NOMO-1 treated with dmso at 0.1 percent for 144 hours (cell line): ENCODE measurements around the gene CD6.
A peak's percentile ranks its signal among the peaks of the same experiment; 100 is the strongest.

Source experiments
- DNase-seq: peaks from one replicate; lab custom pipeline; 2025; ENCODE audit not compliant: unreplicated experiment; lab: John Stamatoyannopoulos, UW

Gene CD6

DNA sequence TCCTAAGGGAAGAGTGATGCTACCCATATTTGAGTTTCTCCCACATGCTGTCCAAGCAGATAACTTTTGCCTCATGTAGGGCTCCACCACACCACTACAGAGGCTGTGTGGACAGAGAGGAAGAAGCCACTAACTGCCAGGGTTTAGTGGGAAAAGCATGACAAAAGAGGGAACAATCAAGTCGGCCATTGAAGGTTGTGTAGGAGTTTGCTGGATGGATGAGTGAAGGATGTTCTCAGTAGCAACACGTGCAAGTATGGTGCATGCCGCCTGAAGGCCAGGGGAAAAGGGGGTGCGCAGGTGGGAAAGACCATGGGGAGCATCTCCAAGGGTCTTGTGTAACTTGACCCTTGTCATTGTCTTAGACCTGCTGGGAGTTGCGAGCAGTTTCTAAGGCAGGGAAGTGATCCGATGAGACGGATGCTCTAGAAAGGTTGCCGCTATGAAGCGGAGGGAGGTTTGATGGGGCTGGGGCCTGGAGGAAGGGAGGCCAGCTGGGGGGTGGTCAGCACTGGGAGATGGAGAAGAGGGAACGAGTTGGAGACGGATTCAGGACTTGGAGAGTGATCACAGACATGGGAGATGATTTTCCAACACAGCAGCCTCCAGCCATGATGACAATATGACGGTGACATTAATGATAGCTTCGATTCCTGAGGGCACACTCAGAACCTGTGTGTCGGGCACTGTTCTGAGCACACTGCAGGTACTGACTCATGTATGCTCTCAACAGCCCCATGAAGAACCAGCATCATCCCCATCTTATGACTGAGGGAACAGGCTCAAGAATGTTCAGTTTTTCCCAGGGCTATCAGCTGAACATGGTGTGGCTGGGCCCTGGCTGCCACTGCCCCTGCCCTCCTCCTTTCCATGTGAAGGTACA, 53.7 kb downstream of the CD6 start:
- DNase-seq, result no peak

DNA sequence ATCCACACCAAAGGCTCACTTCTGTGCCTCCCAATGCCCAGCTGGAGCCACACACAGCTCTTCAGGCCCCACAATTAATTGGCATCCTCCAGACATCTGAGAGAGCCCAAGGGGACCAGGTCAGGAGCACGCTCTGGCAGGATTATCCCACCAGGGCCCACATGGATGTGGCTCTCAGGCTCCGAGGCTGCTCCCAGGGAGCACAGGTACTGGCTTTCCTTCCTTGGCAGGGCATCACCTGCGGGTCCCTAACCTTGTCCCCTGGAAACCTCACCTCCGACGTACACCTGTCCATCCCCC, 54.3 kb downstream of the CD6 start:
- no peak for DNase-seq

- DNase-seq, result peak; percentile 57
Observed at GRCh38 chr11:61026121-61027031, 54.9 kb downstream of the CD6 start.

DNA sequence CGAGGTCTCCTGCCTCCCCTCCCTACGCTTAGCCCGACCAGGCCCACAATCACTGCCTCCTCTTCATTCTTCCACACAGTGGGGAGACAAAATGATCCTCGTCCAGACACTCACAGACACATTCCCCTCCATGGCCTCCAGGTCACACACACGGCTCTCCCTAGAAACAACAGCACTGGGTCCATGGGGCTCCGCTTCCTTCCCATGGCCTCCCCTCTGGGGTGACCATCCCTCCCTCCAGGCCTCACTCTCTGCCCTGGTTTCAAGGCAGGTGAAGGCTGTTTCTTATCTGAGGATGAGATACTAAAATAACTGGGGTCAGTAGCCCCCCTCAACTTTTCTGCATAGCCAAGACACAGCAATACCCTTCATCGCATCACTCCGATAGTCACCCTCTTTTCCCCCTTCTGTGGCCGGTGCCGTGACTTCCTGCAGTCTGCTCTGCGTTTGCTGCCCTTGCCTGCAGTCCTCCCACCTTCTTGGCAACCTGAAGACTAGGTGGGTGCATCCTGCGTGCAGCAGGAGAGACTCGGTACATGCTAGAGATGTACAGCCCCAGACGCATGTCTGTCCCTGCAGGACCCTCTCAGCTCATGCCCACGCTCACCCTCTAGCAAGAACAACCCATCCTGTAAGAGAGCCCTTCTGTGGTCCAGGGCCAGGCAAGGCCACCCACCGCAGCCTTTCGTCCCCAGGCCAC, 55.8 kb downstream of the CD6 start:
- DNase-seq, result no peak

- no peak for DNase-seq
Observed at GRCh38 chr11:61028135-61028729, 56.8 kb downstream of the CD6 start.

DNA sequence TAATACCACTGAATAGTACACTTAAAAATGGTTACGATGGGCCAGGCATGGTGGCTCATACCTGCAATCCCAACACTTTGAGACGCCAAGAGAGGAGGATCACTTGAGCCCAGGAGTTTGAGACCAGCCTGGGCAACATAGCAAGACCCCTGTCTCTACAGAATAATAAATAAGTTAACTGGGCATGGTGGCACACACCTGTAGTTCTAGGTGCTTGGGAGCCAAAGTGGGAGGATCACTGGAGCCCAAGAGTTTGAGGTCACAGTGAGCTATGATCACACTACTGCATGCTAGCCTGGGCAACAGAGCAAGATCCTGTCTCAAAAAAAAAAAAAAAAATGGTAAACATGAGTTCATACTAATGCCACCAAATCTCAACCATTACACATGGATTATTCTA, 61.3 kb downstream of the CD6 start:
- DNase-seq, result no peak

DNA sequence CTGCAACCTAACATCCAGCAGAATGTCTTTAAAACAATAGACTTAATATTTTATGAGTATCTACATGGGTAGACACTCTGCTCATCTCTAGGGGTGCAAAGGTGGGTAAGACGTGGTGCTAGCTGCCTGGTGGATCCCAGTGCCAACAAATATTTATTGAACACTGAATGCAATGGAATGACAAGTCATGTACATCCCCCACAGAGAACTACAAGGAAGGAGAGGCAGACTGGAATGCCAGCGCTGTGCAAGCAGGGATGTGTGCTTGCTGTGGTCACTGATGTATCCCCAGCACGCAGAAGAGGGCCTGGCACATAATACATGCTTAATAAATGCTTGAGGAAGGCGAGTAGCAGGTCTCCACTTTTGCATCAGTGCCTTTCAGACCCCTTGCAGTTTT, 61.9 kb downstream of the CD6 start:
- no peak for DNase-seq

DNA sequence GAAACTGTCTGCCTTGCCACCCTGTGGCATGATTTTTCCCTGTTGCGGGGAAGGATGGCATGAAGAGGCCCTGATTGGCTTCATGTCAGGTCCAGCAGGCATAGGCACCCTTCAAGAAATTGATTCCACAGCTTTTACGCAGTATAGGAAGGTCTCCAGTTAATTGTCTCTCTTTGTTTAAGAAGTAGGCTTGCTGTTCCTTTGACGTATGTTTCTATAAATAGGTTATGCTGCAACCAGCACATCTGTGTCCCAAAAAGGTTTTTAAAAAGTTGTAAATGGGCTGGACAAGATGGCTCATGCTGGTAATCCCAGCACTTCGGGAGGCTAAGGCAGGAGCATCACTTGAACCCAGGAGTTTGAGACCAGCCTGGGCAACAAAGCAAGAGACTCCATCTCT, 62.6 kb downstream of the CD6 start:
- DNase-seq, result no peak

GRCh38 chr11:61034704-61035525, 63.4 kb downstream of the CD6 start:
- DNase-seq, result no peak

DNA sequence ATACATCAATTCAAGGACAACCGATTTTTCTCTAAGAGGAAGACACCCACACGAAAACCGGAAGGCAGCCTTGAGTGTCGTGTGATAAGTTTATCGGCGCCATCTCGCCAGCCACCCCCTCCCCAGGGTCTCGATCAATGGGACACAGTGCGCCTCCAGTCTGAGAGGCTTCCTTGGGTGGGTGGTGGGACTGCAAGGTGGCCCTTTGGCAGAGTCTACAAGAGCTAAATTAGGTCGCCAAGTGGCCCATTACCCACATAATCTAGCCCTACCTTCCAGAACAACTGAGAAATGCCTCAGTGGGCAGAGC, 64.0 kb downstream of the CD6 start:
- no peak for DNase-seq

GRCh38 chr11:61037441-61038093, 66.1 kb downstream of the CD6 start:
- DNase-seq, result no peak

DNA sequence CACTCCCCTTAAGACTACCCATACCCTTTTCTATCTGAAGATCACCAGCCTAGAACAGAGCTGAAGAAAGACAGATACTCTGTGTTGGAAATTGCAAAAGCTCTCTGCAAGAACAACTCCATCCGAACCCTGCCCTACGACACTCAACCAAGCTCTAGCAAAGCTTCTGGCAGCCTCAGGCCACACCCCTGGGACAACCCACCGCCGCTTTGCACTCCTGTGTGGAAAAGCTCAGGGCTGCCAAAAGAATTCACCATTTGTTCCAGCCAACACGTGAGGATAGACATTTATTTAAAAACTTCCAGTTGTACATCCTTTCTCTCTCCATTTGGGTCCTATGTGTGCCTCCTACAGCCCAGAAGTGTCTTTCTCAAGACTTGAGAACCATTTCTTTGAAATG, 68.4 kb downstream of the CD6 start:
- no peak for DNase-seq

GRCh38 chr11:61041755-61042518, 70.5 kb downstream of the CD6 start:
- peak; percentile 84 for DNase-seq

DNA sequence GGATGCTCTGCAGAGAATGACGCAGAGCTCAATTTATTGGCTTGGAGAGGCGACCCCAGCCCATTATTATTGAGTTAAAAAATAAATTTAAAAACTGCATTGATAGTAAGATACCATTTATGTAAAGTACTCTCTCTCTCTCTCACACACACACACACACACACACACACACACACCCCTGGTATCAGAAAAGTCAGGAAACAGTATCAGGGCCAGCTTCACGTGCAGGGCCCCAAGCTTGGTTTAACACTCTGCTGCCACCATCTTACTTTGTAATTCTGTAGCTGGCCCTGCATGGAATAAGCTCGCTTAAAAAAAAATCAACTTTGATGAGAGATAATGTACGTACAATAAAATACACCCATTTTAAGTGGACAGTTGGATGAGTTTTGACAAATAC, 71.1 kb downstream of the CD6 start:
- DNase-seq, result no peak

DNA sequence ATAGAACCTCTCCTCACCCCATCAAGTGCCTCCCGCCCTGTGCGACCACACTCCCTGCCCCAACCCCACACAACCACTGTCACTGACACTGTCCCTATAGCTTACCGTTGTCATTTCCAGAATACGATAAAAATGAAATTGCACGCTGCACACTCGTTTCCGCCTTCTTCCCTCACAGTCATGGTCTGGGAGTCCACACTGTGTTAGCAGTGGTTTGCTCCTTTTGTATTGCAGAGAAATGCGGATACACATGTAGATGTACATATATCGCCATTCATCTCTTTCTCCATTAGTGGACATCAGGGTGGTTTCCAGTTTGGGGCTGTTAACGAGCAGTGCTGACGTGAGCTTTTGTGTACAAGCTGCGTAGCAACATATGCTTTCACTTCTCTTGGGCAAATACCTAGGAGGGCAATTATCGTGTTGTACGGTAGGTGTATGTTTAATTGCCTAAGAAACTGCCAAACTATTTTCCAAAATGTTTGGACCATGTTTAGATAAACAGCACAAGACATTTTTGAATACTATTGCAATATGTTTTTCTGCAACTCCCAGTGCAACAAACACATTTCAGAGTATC, 71.6 kb downstream of the CD6 start:
- no peak for DNase-seq

DNA sequence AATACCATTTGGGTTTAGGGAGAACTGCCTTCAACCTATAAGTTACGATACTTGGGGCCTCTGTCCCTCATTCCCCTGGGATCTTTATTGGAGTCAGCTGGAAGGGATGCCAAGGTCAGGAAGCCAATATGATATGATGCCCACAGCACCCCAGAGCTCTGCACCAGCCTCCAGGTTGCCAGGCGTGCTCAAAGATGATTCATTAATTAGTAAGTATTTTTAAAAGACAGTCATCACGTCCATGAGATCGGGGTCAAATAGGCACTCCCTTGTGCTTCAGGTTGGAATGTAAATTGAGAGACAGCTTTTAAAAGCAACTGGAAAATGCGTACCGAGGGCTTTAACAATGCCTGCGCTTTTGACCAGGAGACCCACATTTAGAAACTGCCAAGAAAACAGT, 73.8 kb downstream of the CD6 start:
- no peak for DNase-seq

- DNase-seq, result no peak
Observed at GRCh38 chr11:61046833-61047232, 75.4 kb downstream of the CD6 start.

DNA sequence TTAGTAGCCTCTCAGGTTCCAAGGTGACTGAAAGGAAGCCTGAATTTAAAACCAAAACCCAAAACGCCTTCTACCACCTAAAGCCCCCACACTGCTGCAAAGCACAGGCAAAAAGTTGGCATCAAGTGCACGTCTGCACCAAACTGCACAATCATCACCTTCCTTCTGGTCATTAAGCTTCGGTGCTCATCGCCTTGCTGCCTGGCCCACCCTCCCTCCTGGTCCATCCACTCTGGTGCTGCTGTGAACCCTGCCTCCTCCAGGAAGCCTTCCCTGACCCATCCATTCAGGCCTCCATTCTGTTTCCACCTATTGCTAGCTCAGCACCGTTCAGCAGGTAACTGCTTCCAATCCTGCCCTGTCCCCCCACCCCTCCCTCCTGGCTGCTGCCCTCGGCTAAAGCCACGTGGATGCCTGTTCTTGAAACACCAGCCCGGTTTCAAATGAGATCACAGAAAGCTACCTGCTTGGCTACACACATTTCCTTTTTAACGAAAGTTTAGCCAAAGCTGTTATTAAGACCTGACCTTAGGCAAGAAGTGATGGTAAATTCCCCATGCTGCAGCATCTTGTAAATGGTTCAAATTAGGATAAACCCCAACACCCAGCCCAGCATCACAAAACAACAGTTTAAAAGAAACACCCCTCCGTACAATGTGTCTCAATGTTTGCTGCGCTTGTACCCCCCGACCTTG, 77.0 kb downstream of the CD6 start:
- no peak for DNase-seq

- DNase-seq, result no peak
Observed at GRCh38 chr11:61049063-61049377, 77.5 kb downstream of the CD6 start.
